K562 (cell line): Measurements from ENCODE around the gene IFI6. TPM values are rescaled to one million over a fixed set of nuclear protein-coding genes. Genes with fewer than 3 reads are reported as not detected.

Experiments
- ATAC-seq: fragments of 200-7000 bp; cut with Tn5 transposase; 3 replicates; pipeline ENCODE4 v1.9.1; 2020; ENCODE audit warnings: moderate library complexity
- BruUV-seq: library from RNA; stranded (reverse); fragments of 400-500 nt; replicated peaks from 2 replicates; lab custom pipeline; 2021; lab: Mats Ljungman, UMichigan
- CTCF ChIA-PET: fragments of 300-600 bp; formaldehyde crosslinking; extraction: SDS; loops from one replicate; lab custom pipeline; 2021; ENCODE audit warnings: low intra/inter-chr PET ratio; lab: Yijun Ruan, JAX
- POLR2A ChIA-PET: fragments of 300-600, 350-650 bp; sonication (Branson Sonifier 250); formaldehyde crosslinking; extraction: SDS; loops from one replicate; lab custom pipeline; 2021; ENCODE audit warnings: antibody characterized with exemption, inconsistent platforms; lab: Yijun Ruan, JAX
- DNase-seq, 4 experiments: peaks; one replicate each; pipeline versions ENCODE4 v3.0.0 to v3.0.0-alpha.2; 2011 to 2018; ENCODE audit warnings: low spot score in 3 of 4, mixed read lengths in 3 of 4; ENCODE audit errors: extremely low read depth in 1 of 4
- FAIRE-seq: peaks from 2 replicates; lab custom pipeline; 2011; peaks lifted over from hg19 to GRCh38; lab: Jason Lieb, UNC
- H2AFZ ChIP-seq: 2 replicates; pipeline ENCODE4 v1.6.0; 2011; ENCODE audit warnings: low read depth, low read length, control low read depth, inconsistent platforms
- H3K27ac ChIP-seq: fragments of 200-600 bp; 3 replicates; pipeline ENCODE4 v1.8.0; 2011; ENCODE audit warnings: low read depth, mild to moderate bottlenecking, control low read depth, inconsistent platforms, low read length, moderate library complexity, mixed read lengths; ENCODE audit errors: extremely low read depth
- H3K27me3 ChIP-seq, 2 experiments: fragments of 300-600 bp in 1 of 2; 2 replicates in 1 of 2; 3 replicates in 1 of 2; pipeline versions ENCODE4 v1.6.0 to v1.8.0; 2011; ENCODE audit warnings: inconsistent platforms in 2 of 2, low read length in 2 of 2, mild to moderate bottlenecking in 1 of 2, mixed read lengths in 1 of 2, moderate library complexity in 1 of 2; ENCODE audit not compliant: control insufficient read depth in 2 of 2, insufficient read depth in 2 of 2
- H3K36me3 ChIP-seq: fragments of 300-600 bp; 3 replicates; pipeline ENCODE4 v1.8.0; 2011; ENCODE audit warnings: mild to moderate bottlenecking, low read length, inconsistent platforms; ENCODE audit not compliant: control insufficient read depth, insufficient read depth
- H3K4me1 ChIP-seq, 2 experiments: fragments of 200-600 bp in 1 of 2; replicated peaks in 1 of 2; 2 replicates in 1 of 2; 3 replicates in 1 of 2; pipeline versions ENCODE4 v1.5.1 to v1.8.0; 2011; ENCODE audit warnings: inconsistent platforms in 2 of 2, low read length in 2 of 2, mild to moderate bottlenecking in 1 of 2, mixed read lengths in 1 of 2, moderate library complexity in 1 of 2; ENCODE audit not compliant: control insufficient read depth in 2 of 2, insufficient read depth in 2 of 2
- H3K4me2 ChIP-seq: 2 replicates; pipeline ENCODE4 v1.6.1; 2011; ENCODE audit warnings: low read length, control low read depth, inconsistent platforms, mixed read lengths; ENCODE audit not compliant: insufficient read depth
- H3K4me3 ChIP-seq: fragments of 200-600 bp; sonication (generic), shearing (Covaris generic); 2 replicates; pipeline ENCODE4 v1.5.1; 2016; ENCODE audit warnings: control low read depth, inconsistent platforms
- H3K79me2 ChIP-seq: fragments of 200-600 bp; 3 replicates; pipeline ENCODE4 v1.8.0; 2011; ENCODE audit warnings: low read length, inconsistent platforms; ENCODE audit not compliant: control insufficient read depth, insufficient read depth
- H3K9ac ChIP-seq, 2 experiments: 2 replicates each; pipeline versions ENCODE4 v1.6.0 to v1.6.1; 2011; ENCODE audit warnings: low read depth in 2 of 2, low read length in 2 of 2, control low read depth in 1 of 2, inconsistent platforms in 1 of 2, mild to moderate bottlenecking in 1 of 2, mixed read lengths in 1 of 2; ENCODE audit not compliant: insufficient read depth in 1 of 2
- H3K9me1 ChIP-seq: one replicate; pipeline ENCODE4 v1.6.0; 2011; ENCODE audit warnings: inconsistent platforms, mild to moderate bottlenecking, low read length, moderate library complexity; ENCODE audit not compliant: control insufficient read depth, insufficient read depth
- H3K9me3 ChIP-seq: replicated peaks from 2 replicates; pipeline ENCODE4 v1.5.1; 2011; ENCODE audit warnings: low read depth, low read length, inconsistent platforms; ENCODE audit not compliant: control insufficient read depth, insufficient read depth
- H4K20me1 ChIP-seq: replicated peaks from 2 replicates; pipeline ENCODE4 v1.6.1; 2011; ENCODE audit warnings: low read length, inconsistent platforms, mixed read lengths; ENCODE audit not compliant: control insufficient read depth, insufficient read depth
- GATA2 ChIP-seq: sonication (generic); formaldehyde crosslinking; IDR thresholded peaks from 2 replicates; pipeline ENCODE4 v1.4.0; 2020; ENCODE audit warnings: mild to moderate bottlenecking, missing genetic modification reagents
- TAF7 ChIP-seq: fragments of 450-650 bp; IDR thresholded peaks from 2 replicates; pipeline ENCODE4 v1.6.1; 2016; ENCODE audit warnings: missing genetic modification characterization, missing compliant biosample characterization
- WGBS: fragments of 100-300 bp; shearing (Covaris generic); methylation state at CpG from one replicate; pipeline ENCODE4 v1.1.6; 2016; ENCODE audit warnings: low coverage, mixed read lengths; ENCODE audit not compliant: insufficient coverage; ENCODE audit errors: missing lambda C conversion rate; 5-methylcytosine and 5-hydroxymethylcytosine counted together
- in situ Hi-C: fragments of 300-500 bp; cut with MboI; formaldehyde crosslinking; loops from 4 replicates; pipeline ENCODE4 v1.15.0; 2018; ENCODE audit warnings: inconsistent platforms, mixed read lengths
- intact Hi-C: fragments of 100-400 bp; cut with micrococcal nuclease; formaldehyde crosslinking; loops from 2 replicates; pipeline ENCODE4 v1.14.2; 2022
- polyA plus RNA-seq, 8 experiments: library from polyadenylated mRNA; depleted of rRNA in 4 of 8; stranded (reverse) in 5 of 8; unstranded in 3 of 8; fragments of >200 nt; fragmentation: Nextera tagmentation in 2 of 8; fragmentation: Illumina TruSeq in 1 of 8; extraction: Ambion mirVana in 2 of 8; extraction: Trizol in 1 of 8; gene quantifications; 2 replicates each; pipeline versions ENCODE4 v1.2.1 to v1.2.3, GENCODE V29; 2011 to 2014; ENCODE audit warnings: inconsistent platforms in 1 of 8, missing spikeins in 1 of 8
- total RNA-seq, 7 experiments: library from RNA; depleted of rRNA in 6 of 7; stranded (reverse); fragments of >200 nt in 6 of 7; fragmentation: Illumina TruSeq in 2 of 7; extraction: Trizol in 2 of 7; gene quantifications; 2 replicates each; pipeline versions ENCODE4 v1.2.1 to v1.2.3, GENCODE V29; 2011 to 2021; ENCODE audit warnings: low replicate concordance in 1 of 7
- TF ChIP-seq, protein P1 (sequence below): sonication (generic); formaldehyde crosslinking; IDR thresholded peaks from 2 replicates; pipeline ENCODE4 v1.8.1; 2023; ENCODE audit warnings: mild to moderate bottlenecking, missing genetic modification reagents
- TF ChIP-seq, protein P2 (sequence below): fragments of 450-650 bp; IDR thresholded peaks from one replicate; pipeline ENCODE4 v1.6.1; 2018; ENCODE audit warnings: mild to moderate bottlenecking, moderate library complexity; ENCODE audit not compliant: partially characterized antibody

Gene IFI6
- total and polyA plus RNA-seq, 9 of the 15 experiments (the other 6 are each of a cell fraction or from before 2014, with no cell fraction given) = 0.17 to 4.5 (median 2.2) TPM

DNA sequence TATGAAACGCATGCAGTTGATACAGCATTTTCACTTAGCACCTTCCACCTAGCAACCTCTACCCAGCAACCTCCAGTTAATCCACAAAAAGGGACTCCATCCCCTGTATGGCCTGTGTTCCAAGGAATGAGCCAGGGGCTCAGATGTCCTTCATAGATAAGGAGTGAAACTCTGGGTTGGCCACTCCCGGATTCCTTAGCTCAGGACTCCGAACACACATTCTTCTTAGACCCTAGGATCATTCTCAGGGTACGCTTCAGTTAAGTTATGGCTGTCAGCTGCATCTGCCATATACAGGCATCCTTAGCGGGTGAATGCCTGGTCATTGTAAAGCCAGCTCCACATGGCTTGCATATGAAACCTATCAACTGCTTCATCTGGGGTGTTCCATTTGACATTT is 15.9 kb upstream of the IFI6 start:
- ChIA-PET CTCF (no interaction called here), POLR2A (interaction anchor here (1.0 kb wide), 1 partner anchor 8 kb away, joined by 4 read pairs; no protein-coding TSS in a partner anchor)
- Histone ChIP-seq H3K27me3 (peaks cover 4 to 13% of the 10 kb centered on the region in 2 experiments; a peak in 2 of 5 replicates), H4K20me1 (no peaks in the 10 kb centered on the region), H3K4me1 (peaks cover 0 to 9% of the 10 kb centered on the region in 2 experiments; a peak in 2 of 5 replicates), H3K79me2 (no peaks in the 10 kb centered on the region), H3K27ac (no peak overlapping the region), H2AFZ (no peak overlapping the region), H3K9ac (no peak overlapping the region), H3K9me3 (no peaks in the 10 kb centered on the region), H3K36me3 (no peaks in the 10 kb centered on the region), H3K4me2 (no peak overlapping the region), H3K9me1 (no peaks in the 10 kb centered on the region), H3K4me3 (no peak overlapping the region)
- WGBS = 33% methylated on average over 5 of the region's 5 CpGs
- DNase-seq = peak in 1 of 4 experiments; percentile 3
- no peak for ATAC-seq
- FAIRE-seq = peak; percentile 35
- in situ Hi-C loops (no loop called here), intact Hi-C loops (no loop called here)
- no peak for TF ChIP-seq TAF7 (tag)
- TF ChIP-seq GATA2 (CRISPR knock-in tag) = 0 out of 2 replicates have a peak, but pooled peaks have one; percentile 21
- TF ChIP-seq, protein P1, sequence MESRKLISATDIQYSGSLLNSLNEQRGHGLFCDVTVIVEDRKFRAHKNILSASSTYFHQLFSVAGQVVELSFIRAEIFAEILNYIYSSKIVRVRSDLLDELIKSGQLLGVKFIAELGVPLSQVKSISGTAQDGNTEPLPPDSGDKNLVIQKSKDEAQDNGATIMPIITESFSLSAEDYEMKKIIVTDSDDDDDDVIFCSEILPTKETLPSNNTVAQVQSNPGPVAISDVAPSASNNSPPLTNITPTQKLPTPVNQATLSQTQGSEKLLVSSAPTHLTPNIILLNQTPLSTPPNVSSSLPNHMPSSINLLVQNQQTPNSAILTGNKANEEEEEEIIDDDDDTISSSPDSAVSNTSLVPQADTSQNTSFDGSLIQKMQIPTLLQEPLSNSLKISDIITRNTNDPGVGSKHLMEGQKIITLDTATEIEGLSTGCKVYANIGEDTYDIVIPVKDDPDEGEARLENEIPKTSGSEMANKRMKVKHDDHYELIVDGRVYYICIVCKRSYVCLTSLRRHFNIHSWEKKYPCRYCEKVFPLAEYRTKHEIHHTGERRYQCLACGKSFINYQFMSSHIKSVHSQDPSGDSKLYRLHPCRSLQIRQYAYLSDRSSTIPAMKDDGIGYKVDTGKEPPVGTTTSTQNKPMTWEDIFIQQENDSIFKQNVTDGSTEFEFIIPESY (CRISPR knock-in tag) = 0 out of 2 replicates have a peak, but pooled peaks have one; percentile 19
- TF ChIP-seq, protein P2, sequence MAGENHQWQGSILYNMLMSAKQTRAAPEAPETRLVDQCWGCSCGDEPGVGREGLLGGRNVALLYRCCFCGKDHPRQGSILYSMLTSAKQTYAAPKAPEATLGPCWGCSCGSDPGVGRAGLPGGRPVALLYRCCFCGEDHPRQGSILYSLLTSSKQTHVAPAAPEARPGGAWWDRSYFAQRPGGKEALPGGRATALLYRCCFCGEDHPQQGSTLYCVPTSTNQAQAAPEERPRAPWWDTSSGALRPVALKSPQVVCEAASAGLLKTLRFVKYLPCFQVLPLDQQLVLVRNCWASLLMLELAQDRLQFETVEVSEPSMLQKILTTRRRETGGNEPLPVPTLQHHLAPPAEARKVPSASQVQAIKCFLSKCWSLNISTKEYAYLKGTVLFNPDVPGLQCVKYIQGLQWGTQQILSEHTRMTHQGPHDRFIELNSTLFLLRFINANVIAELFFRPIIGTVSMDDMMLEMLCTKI = no peak
- BruUV-seq = no TSS peak
